ENCODE results near the gene SLC25A39.
"Not testable (repeated sequence)": the region's sequence is repeated elsewhere in the genome, so short reads cannot be mapped to it uniquely, and the experiment has no call there.

SLC25A39 gene, protein sequence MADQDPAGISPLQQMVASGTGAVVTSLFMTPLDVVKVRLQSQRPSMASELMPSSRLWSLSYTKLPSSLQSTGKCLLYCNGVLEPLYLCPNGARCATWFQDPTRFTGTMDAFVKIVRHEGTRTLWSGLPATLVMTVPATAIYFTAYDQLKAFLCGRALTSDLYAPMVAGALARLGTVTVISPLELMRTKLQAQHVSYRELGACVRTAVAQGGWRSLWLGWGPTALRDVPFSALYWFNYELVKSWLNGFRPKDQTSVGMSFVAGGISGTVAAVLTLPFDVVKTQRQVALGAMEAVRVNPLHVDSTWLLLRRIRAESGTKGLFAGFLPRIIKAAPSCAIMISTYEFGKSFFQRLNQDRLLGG

DNA sequence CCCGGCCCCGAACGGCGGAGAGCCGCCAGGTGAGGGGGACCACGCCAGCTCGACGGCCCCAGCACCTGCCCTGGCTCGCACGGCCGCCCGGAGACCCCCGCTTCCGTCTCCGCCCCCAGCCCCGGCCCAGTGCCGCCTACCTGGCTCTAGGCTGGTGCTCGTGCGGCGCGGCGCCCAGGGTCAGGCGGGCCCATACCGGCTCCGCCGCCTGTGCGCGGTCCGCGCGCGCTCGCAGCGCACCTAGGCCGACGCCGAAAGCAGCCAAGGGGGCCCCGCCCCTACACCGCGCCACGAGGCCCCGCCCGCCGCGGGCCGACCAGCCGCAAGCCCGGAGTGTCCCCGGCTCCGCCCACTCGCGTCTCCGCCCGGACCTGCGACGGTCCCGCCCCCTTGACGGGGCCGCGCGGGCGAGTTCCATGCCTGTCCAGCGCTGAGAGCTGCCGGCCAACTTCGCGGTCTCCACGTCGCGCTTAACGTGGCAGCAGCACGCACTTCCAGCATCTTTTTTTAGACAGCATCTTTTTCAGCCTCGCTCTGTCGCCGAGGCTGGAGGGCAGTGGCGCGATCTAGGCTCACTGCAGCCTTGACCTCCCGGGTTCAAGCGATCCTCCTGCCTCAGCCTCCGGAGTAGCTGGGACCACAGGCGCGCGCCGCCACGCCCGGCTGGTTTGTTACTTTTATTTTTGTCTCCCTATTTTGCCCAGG, at the start of gene SLC25A39:
TSS of gene SLC25A39 (minus strand) at position 253 of the 705 bp plus-strand sequence. CDS start 1,261 bp downstream, outside the sequence.
- DNase-seq (ENCODE audit: low read depth in 2 of 2): peak; percentile 87 to 92

DNA sequence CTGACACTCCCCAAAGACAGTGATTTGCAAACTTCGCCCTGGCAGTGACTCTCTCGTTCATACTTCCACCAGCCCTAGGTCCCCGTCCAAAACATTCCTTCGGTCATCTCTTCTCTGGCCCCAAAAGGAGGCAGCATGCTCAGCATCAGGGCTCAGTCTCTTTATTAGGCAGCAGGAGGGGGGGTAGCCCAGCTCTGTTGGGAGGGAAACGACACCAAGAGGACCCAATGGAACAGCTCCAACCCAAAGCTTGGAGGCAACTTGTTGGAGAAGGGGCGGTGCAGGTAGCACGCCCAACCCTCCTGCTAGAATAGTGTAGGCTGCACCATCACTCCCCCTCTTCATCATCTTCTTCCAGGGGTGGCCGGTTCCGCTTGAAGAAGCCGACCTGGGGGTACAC, 47.4 kb upstream of the SLC25A39 start:
- DNase-seq (ENCODE audit: low read depth in 2 of 2): no peak

DNA sequence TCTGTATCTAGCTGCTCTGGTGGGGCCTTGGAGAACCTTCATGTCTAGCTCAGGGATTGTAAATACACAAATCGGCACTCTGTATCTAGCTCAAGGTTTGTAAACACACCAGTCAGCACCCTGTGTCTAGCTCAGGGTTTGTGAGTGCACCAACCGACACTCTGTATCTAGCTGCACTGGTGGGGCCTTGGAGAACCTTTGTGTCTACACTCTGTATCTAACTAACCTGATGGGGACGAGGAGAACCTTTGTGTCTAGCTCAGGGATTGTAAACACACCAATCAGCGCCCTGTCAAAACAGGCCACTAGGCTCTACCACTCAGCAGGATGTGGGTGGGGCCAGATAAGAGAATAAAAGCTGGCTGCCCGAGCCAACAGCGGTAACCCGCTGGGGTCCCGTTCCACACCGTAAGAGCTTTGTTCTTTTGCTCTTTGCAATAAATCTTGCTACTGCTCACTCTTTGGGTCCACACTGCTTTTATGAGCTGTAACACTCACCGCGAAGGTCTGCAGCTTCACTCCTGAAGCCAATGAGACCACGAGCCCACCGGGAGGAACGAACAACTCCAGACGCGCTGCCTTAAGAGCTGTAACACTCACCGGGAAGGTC, 44.9 kb upstream of the SLC25A39 start:
- DNase-seq (ENCODE audit: low read depth in 2 of 2): not testable (repeated sequence)

- not testable (repeated sequence) for DNase-seq (ENCODE audit: low read depth in 2 of 2)
Measured at GRCh38 chr17:44368391-44369243, 44.0 kb upstream of the SLC25A39 start.

DNA sequence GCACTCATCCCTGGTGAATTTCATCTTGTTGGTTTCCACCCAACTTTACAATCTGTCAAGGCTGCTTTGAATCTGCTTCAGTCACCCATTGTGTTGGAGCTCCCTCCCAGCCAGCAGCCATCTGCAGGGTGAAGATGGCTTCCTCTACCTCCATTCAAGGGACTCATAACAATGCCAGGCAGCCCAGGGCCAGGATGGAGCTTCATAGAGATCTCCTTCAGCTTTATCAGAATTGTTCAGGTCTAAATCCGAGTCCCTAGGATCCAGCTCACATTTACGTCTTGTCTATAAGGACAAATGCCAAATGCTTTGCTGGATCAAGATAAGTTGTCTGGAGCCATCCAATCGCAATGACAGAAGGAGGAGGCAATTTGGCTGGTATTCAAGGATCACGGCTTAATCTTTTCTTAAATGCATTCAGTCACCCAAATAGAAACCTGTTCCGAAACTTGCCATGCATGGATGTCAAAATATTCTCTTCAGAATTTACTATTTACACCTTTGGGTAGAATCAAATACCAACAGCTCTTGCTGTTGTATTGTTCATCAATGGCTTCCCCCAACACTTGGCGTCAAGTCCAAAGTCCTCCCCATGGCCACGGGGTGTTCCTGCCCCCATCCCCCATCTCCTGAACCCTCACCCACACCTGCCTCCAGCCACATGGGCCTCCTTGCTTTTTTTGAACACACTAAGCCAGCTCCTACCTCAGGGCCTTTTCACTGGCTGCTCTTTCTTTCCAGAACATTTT, 42.8 kb upstream of the SLC25A39 start:
- DNase-seq (ENCODE audit: low read depth in 2 of 2): no peak

GRCh38 chr17:44365051-44365450, 40.4 kb upstream of the SLC25A39 start:
- DNase-seq (ENCODE audit: low read depth in 2 of 2): not testable (repeated sequence)

DNA sequence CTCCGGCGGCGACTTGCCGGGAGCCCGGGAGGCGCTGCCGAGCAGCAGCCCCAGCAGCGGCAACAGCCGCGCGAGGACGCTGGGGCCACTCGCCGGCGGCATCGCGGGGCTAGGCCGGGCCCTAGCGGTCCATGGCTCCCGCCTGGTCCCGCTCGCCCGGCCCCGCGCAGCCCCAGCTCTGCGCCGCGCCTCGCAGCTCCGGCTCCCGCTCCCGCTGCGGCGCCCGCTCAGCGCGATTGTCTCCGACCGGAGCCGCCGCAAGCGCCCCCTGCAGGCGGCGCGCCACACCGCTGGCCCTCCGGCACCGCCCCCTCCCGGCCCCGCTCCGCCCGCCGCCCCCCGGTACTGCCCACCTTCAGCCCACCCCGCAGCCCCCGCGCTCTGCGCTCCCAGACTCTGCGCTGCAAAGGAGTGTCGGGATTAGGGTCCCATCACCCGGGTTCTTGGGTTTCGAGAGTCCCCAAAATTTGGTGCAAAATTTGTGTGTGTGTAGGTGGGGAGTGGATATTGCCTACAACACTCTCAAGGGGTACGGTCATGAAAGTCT, 39.1 kb upstream of the SLC25A39 start, which contains the start of gene FAM171A2:
TSS of gene FAM171A2 (minus strand) at position 241 of the 547 bp plus-strand sequence. CDS start at position 102, 139 bp downstream.
- peak in 1 of 2 experiments; percentile 48 for DNase-seq (ENCODE audit: low read depth in 2 of 2)

DNA sequence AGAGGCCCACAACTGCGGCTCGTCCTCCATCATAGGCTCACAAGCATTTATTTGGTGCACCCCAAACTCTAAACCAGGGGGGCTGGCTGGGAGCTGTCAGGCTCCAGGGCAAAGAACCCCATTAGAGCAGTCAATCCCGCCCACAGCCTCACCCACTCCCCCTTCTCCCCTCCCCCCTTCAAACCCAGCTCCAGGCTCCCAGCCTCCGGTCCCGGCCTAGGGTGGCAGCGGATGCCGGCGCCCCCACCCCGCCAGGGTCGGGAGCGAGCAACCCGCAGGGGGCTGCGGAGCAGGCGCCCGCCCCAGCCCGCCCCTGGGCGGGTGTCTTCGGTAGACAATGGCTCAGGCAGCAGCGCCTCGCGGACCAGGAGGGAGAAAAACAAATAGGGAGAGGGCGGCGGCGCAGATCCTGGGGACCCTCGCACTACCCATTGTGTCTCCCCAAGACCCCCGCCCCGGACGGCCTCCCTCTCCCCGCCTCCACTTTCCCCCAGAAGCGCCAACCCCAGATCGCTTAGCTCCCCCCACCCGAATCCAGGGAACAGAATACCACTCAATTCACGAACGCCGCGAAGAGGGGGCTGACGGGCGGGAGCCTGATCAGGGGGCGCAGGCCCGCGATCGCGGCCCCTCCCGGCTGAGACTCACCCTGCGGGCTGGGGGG, 38.5 kb upstream of the SLC25A39 start:
- DNase-seq (ENCODE audit: low read depth in 2 of 2): no peak

DNA sequence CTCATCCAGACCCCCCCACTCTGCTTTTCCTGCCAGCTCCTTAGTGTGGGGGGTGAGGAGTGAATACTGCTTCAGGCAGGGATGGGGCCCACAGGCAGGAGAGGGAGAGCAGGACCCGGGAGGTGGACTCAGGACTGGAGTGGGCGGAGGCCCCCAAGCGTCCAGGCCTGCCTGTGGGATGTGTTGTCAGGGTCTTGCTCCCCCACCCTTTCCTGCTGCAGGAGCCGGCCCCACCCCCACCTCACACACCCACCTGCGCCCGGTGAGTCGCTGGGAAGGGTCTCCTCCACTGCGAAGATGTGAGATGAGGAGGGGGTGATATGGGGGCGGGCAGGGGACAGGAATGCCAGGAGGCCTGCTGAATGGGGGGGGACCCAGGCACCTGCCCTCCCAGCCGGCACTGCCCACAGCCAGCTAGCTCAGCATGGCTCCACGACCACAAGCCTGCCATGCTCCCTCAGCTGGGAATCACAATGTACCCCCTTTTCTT, 37.9 kb upstream of the SLC25A39 start:
- no peak for DNase-seq (ENCODE audit: low read depth in 2 of 2)

GRCh38 chr17:44361292-44362260, 37.0 kb upstream of the SLC25A39 start:
- no peak for DNase-seq (ENCODE audit: low read depth in 2 of 2)

- DNase-seq (ENCODE audit: low read depth in 2 of 2): no peak
Measured at GRCh38 chr17:44360826-44361225, 36.2 kb upstream of the SLC25A39 start.

- DNase-seq (ENCODE audit: low read depth in 2 of 2): no peak
Measured at GRCh38 chr17:44360144-44360533, 35.5 kb upstream of the SLC25A39 start.

GRCh38 chr17:44359458-44360143, 35.0 kb upstream of the SLC25A39 start:
- no peak for DNase-seq (ENCODE audit: low read depth in 2 of 2)

- no peak for DNase-seq (ENCODE audit: low read depth in 2 of 2)
Measured at GRCh38 chr17:44359006-44359405, 34.4 kb upstream of the SLC25A39 start.

DNA sequence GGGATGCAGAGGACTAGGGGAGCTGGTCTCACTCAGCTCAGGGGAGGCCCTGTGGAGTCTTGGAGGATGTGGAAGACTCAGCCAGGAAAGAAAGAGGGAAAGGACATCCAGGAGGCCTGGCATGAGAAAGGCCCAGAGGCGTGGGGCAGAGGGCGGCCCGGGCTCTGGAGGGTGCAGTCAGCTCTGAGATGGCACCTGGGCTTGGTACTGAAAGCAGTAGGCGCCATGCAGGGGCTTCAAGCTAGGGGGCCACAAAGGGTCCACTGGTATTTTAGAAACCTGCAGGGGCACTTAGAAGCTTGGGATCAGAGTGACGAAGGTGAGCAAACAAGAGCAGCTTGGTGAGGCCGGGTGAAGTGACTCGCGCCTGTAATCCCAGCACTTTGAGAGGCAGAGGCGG, 33.4 kb upstream of the SLC25A39 start:
- no peak for DNase-seq (ENCODE audit: low read depth in 2 of 2)

DNA sequence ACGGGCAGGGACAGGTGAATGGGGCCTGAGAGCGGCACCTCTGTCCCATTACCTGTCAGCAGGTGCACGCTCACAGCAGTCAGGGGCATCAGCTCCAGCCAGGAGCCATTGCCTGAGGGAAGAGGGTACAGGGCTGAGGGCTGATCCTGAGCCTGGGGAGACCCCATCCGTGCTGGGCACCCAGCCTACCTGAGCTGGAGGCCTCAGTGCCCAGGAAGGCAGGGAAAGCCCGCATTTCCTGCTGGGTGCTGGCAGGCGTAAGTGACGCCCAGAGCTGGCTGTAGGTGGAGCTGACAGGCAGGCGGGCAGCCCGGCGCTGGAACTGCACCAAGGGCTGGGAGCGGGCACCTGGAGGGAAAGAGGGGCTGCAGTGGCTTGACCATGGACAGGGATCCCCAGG, 31.6 kb upstream of the SLC25A39 start:
- DNase-seq (ENCODE audit: low read depth in 2 of 2): no peak

GRCh38 chr17:44355642-44356099, 31.0 kb upstream of the SLC25A39 start:
- no peak for DNase-seq (ENCODE audit: low read depth in 2 of 2)
